Thyroid gland (tissue), 4 donors: ENCODE measurements around the gene MSH3.

Experiments
- POLR2A ChIP-seq, 2 donors: fragments of 450-650 bp; IDR thresholded peaks; one replicate each; pipeline ENCODE4 v1.6.1; 2017; ENCODE audit warnings: antibody characterized with exemption in 2 of 2, mild to moderate bottlenecking in 2 of 2, moderate library complexity in 1 of 2
- TF ChIP-seq, protein P1 (sequence below), 6 experiments: fragments of 200-600 bp in 3 of 6; fragments of 450-650 bp in 3 of 6; sonication (generic) in 3 of 6; IDR thresholded peaks; one replicate each; pipeline ENCODE4 v1.5.1; 2016 to 2019; ENCODE audit warnings: antibody characterized with exemption in 6 of 6, mild to moderate bottlenecking in 2 of 6, inconsistent platforms in 1 of 6, moderate library complexity in 1 of 6

DNA sequence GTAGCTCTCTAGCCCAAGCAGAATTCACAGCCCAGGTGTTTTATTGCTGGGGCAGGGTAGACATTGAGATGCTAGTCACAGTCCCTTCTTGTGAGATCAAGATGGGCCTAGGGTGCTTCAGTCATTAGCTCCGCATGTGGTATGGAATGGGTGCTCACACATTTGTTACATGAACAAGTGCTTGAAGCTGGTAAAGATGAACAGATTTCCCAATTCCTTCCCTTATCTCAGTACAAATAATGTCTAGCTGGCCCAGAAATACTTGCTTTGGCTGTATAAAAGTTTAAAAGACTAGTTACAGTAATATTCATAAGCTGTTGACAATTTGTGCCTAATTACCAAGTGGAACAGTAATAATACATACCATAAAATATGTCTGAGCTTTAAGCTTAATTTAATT, 143.7 kb downstream of the MSH3 start:
- TF ChIP-seq, protein P1, sequence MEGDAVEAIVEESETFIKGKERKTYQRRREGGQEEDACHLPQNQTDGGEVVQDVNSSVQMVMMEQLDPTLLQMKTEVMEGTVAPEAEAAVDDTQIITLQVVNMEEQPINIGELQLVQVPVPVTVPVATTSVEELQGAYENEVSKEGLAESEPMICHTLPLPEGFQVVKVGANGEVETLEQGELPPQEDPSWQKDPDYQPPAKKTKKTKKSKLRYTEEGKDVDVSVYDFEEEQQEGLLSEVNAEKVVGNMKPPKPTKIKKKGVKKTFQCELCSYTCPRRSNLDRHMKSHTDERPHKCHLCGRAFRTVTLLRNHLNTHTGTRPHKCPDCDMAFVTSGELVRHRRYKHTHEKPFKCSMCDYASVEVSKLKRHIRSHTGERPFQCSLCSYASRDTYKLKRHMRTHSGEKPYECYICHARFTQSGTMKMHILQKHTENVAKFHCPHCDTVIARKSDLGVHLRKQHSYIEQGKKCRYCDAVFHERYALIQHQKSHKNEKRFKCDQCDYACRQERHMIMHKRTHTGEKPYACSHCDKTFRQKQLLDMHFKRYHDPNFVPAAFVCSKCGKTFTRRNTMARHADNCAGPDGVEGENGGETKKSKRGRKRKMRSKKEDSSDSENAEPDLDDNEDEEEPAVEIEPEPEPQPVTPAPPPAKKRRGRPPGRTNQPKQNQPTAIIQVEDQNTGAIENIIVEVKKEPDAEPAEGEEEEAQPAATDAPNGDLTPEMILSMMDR (IDR thresholded peaks at IDR 0.05) = no peak
- TF ChIP-seq POLR2A (IDR thresholded peaks at IDR 0.05) = no peak
